Measurements from ENCODE around the gene GAGE12J. TPM values are rescaled to one million over a fixed set of nuclear protein-coding genes. Genes with fewer than 3 reads are reported as not detected.
"Not testable (repeated sequence)": the region's sequence is repeated elsewhere in the genome, so short reads cannot be mapped to it uniquely, and the experiment has no call there.

Gene GAGE12J
- total RNA-seq, 1 experiment from 2014 or later, result not detected

DNA sequence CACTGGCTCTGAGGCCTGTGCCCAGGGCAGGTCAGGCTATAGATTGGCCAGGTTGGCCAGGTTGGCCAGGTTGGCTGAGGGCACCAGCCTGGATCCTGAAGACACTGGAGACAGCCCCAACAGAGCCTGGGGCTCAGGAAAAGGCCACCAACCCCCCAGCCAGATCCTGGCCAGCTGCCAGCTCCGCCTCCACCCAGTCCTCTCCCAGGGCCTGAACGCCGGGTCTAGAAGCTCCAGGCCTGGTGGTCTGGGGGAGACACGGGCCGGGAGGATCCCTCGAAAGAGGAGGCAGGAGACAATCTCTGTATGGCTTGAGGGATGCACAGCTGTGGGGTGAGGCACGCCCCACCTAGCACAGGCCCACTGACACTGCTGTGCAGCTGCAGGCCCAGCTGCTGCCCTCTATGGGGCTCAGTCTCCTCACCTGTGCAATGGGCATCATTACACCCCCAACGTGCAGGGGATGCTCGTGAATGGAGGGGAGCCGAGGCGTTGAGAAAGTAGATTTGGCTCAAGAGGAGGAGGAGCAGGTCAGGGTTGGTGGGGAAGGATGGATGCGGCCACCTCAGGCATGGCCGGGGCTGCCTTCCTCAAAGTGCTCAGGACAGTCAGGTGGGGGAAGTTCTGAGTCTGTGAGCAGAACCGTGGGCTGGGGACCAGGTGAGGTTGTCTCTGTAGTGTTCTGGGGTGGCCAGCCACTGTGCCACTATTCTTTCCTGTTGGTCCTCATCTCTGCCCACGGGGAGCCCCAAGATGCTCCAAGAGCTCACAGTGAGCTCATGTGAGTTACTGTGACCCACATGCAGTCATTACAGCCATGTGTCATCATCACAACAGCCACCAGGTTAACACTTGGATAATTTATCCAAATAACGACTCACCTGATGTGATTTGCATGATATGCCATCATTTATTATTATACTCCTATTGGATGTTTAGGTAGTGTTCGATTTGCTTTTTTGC lies 29.2 kb upstream of the GAGE12J start:
- Histone ChIP-seq H3K27me3 (ENCODE audit: control insufficient read depth, insufficient read depth, low read length) (no peaks in the 10 kb centered on the region), H3K4me3 (ENCODE audit: insufficient read depth, low read depth, low read length) (no peak overlapping the region), H3K36me3 (replicated peaks; ENCODE audit: control insufficient read depth, insufficient read depth, low read length) (no peaks in the 10 kb centered on the region)
- DNase-seq, result no peak

DNA sequence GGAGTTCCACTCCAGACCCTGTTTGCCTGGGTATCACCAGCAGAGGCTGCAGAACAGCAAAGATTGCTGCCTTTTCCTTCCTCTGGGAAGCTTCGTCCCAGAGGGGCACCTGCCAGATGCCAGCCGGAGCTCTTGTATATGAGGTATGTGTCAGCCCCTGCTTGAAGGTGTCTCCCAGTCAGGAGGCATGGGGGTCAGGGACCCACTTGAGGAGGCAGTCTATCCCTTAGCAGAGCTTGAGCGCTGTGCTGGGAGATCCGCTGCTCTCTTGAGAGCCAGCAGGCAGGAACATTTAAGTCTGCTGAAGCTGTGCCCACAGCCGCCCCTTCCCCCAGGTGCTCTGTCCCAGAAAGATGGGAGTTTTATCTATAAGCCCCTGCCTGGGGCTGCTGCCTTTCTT lies 22.5 kb upstream of the GAGE12J start:
- DNase-seq; H3K4me3 ChIP-seq (ENCODE audit: insufficient read depth, low read depth, low read length); H3K27me3 ChIP-seq (ENCODE audit: control insufficient read depth, insufficient read depth, low read length); H3K36me3 ChIP-seq (replicated peaks; ENCODE audit: control insufficient read depth, insufficient read depth, low read length): not testable (repeated sequence)

DNA sequence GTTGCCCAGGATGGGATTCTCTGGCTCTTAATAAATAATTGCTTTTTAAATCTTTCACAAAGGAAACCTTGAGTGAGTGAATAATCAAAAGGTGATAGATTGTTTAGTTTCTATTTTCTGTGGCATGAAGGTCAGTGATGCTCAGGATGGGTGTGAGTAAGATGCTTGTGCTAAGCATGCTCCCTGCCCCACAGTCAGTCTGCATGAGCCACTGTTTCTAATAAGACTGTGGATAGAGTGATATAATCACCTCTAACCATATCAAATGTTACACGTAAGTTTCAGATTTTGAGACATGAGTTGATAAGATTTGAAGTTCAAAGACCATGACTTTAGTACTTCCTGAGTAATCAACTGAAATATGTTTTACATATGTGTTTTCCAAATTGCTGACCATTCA lies 21.1 kb upstream of the GAGE12J start:
- Histone ChIP-seq H3K36me3 (replicated peaks; ENCODE audit: control insufficient read depth, insufficient read depth, low read length) (no peaks in the 10 kb centered on the region), H3K27me3 (ENCODE audit: control insufficient read depth, insufficient read depth, low read length) (no peaks in the 10 kb centered on the region), H3K4me3 (ENCODE audit: insufficient read depth, low read depth, low read length) (no peak overlapping the region)
- DNase-seq, result no peak

DNA sequence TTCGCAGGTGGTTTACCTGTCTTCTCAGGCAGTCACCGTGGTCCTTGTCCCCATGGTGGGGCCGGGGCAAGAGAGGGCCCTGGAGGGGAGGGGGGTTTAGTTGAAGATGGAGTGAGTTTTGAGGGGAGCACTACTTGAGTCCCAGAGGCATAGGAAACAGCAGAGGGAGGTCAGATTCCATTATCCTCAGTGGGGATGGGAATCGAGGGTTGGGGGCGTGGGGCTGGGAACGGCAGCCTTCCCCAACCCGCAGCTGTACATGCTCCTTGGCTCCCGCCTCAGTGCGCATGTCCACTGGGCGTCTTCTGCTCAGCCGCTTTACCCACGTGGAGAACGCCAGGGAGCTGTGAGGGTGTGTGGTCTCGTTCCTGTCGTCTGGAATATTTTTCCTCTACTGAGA lies 18.5 kb upstream of the GAGE12J start, which contains the start of gene GAGE10:
Gene GAGE10 (plus strand): TSS at position 301 of the 400 bp plus-strand sequence. CDS start 1,214 bp downstream, outside the sequence.
- no peaks in the 10 kb centered on the region for H3K36me3 ChIP-seq (replicated peaks; ENCODE audit: control insufficient read depth, insufficient read depth, low read length)
- no peak for DNase-seq

DNA sequence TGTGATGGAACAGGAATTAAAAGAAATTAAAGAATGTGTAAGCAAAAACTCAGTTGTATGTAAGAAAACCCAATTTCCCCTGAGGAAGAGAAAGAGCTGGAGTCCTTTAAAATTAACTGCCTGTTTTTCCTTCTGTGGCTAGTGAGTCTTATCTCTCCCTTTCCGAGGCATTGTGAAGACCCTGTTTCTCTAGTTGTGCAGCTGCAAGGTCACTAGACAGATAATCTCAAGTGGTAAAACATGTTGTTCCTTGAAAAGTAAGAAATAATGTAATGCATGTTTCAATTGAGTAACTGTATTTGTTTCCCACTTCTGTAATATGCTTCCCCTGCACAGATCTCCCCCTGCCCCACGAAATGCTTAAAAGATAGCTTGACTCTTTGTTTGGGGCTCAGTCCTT lies 14.1 kb upstream of the GAGE12J start:
- H3K4me3 ChIP-seq (ENCODE audit: insufficient read depth, low read depth, low read length); H3K27me3 ChIP-seq (ENCODE audit: control insufficient read depth, insufficient read depth, low read length); H3K36me3 ChIP-seq (replicated peaks; ENCODE audit: control insufficient read depth, insufficient read depth, low read length); DNase-seq: not testable (repeated sequence)

More for the DNA sequence above, 18.5 kb upstream of the GAGE12J start, which contains the start of gene GAGE10:
- Histone ChIP-seq H3K4me3 (ENCODE audit: insufficient read depth, low read depth, low read length) (no peak within 1 kb of the TSS), H3K27me3 (ENCODE audit: control insufficient read depth, insufficient read depth, low read length) (no peaks in the 10 kb centered on the region)

DNA sequence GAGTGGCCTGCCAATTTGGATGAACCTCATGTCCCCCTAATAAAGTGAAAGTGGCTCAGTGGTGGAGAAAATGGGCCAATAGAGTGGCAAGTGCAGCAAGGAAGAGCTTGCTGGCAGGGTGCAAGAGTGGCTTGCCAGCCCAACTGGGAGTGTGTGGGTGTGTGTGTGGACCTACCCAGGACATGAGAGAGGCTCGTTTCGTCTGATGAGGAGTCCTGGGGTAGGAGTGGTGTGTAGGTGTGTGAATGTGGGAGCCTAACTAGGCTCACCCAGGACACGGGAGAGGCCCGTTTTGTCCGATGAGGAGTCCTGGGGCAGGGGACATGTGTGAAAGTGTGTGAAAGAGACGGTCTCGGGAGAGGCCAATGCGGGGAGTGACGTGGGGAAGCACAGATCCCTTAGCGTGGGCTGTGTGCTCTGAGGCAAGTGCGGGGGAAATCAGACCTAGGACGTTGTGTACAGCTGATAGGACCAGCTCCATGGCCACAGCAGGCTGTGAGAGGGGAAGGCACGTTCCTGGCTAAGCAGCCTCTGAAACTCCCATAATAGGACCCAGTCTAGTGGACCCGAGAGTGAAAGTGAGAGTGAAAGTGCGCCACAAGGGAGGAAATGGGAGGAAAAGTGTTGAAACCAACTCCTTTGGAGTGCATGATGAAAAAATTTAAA lies 13.1 kb upstream of the GAGE12J start:
- no peaks in the 10 kb centered on the region for H3K27me3 ChIP-seq (ENCODE audit: control insufficient read depth, insufficient read depth, low read length)
- no peaks in the 10 kb centered on the region for H3K36me3 ChIP-seq (replicated peaks; ENCODE audit: control insufficient read depth, insufficient read depth, low read length)
- no peak for DNase-seq
- no peak overlapping the region for H3K4me3 ChIP-seq (ENCODE audit: insufficient read depth, low read depth, low read length)

DNA sequence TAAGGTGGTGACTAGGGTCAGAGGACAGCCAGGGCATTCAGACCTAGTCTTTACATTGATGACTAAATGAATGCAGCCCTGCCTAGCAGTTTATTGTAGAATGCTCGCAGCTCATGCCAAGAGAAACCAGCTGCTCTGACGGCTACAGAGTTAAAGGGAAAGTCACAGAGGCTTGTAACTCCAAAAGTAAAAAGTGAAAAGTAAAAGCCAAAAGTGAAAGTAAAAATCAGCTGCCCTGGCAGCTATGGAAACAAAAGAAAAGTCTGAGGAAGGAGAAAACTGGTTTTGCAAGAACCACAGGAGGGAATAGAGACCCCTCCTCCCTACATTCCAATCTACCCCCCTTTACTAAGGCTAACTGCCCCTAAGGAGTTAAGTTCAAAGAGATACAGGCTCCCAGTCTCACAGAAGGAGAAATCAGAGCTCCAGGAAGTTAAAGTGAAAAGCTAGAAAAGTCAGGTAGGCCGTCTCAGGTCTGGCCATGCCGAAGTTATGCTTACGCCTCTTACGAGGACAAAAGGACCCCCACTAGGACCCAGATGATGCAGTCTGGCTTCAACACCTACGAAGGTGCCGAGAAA lies 12.3 kb upstream of the GAGE12J start:
- no peak for DNase-seq
- no peaks in the 10 kb centered on the region for H3K36me3 ChIP-seq (replicated peaks; ENCODE audit: control insufficient read depth, insufficient read depth, low read length)
- no peak overlapping the region for H3K4me3 ChIP-seq (ENCODE audit: insufficient read depth, low read depth, low read length)
- no peaks in the 10 kb centered on the region for H3K27me3 ChIP-seq (ENCODE audit: control insufficient read depth, insufficient read depth, low read length)

DNA sequence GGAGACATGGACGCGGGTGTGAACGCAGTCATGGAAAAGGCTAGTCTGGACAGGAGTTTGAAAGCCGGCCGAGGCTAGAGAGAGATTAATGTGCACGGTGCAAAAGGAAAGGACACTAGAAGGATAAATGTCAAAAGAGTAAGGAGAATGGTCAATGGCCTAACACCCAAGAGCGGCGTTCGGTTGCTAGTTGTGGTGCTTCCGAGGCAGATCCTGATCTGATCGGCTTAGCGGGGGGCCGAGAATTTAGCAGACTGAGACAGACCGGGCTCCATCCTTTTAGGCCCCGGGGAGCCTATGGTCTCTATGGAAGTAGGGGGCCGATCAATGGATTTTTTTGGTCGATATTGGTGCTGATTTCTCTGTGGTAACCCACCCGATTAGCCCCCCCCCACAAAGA lies 11.5 kb upstream of the GAGE12J start:
- no peak overlapping the region for H3K4me3 ChIP-seq (ENCODE audit: insufficient read depth, low read depth, low read length)
- H3K27me3 ChIP-seq (ENCODE audit: control insufficient read depth, insufficient read depth, low read length), result no peaks in the 10 kb centered on the region
- DNase-seq, result no peak
- no peaks in the 10 kb centered on the region for H3K36me3 ChIP-seq (replicated peaks; ENCODE audit: control insufficient read depth, insufficient read depth, low read length)

DNA sequence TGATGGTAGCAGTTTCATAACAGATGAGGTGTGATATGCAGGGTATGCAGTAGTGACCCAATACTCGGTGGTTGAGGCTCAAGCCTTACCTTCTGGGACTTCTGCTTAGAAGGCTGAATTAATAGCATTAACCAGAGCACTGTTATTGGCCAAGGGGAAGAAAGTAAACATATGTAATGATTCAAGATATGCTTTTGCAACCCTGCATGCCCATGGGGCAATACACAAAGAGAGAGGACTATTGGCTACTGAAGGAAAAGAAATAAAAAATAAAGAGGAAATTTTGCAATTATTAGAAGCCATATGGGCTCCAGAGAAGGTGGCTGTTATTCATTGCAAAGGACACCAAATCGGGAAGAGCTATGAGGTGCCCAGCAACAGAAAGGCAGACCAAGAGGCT lies 9.7 kb upstream of the GAGE12J start:
- H3K36me3 ChIP-seq (replicated peaks; ENCODE audit: control insufficient read depth, insufficient read depth, low read length), result no peaks in the 10 kb centered on the region
- H3K4me3 ChIP-seq (ENCODE audit: insufficient read depth, low read depth, low read length), result no peak overlapping the region
- no peak for DNase-seq
- no peaks in the 10 kb centered on the region for H3K27me3 ChIP-seq (ENCODE audit: control insufficient read depth, insufficient read depth, low read length)

DNA sequence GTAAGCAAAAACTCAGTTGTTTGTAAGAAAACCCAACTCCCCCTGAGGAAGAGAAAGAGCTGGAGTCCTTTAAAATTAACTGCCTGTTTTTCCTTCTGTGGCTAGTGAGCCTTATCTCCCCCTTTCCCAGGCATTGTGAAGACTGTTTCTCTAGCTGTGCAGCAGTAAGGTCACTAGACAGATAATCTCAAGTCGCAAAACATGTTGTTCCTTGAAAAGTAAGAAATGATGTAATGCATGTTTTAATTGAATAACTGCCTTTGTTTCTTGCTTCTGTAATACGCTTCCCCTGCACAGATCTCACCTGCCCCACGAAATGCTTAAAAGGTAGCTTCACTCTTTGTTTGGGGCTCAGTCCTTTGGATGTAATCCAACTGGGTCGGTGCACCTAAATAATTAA lies 5.8 kb upstream of the GAGE12J start:
- H3K4me3 ChIP-seq (ENCODE audit: insufficient read depth, low read depth, low read length), result no peak overlapping the region
- H3K27me3 ChIP-seq (ENCODE audit: control insufficient read depth, insufficient read depth, low read length), result no peaks in the 10 kb centered on the region
- H3K36me3 ChIP-seq (replicated peaks; ENCODE audit: control insufficient read depth, insufficient read depth, low read length), result no peaks in the 10 kb centered on the region
- no peak for DNase-seq

DNA sequence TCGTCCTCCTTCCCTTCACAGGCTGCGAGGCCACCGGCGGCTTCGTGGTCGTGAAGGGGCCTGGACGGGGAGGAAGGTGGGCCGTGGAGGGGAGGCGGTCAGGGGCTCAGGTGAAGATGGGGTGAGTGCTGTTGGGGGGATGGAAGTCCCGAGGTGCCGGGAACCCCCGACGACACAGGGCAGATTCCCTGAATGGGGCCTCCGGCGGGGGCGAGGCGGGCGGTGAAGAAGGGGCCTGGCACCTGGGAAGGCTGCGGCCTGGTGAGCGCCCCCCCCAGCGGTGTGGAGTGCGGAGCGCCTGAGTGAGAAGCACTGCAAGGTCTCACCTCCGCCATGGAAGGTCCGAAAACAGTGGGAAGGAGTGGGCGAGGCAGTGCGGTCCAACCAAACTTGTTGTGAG lies 429 bp downstream of the GAGE12J start:
- H3K4me3 ChIP-seq (ENCODE audit: insufficient read depth, low read depth, low read length); H3K36me3 ChIP-seq (replicated peaks; ENCODE audit: control insufficient read depth, insufficient read depth, low read length); DNase-seq; H3K27me3 ChIP-seq (ENCODE audit: control insufficient read depth, insufficient read depth, low read length): not testable (repeated sequence)

DNA sequence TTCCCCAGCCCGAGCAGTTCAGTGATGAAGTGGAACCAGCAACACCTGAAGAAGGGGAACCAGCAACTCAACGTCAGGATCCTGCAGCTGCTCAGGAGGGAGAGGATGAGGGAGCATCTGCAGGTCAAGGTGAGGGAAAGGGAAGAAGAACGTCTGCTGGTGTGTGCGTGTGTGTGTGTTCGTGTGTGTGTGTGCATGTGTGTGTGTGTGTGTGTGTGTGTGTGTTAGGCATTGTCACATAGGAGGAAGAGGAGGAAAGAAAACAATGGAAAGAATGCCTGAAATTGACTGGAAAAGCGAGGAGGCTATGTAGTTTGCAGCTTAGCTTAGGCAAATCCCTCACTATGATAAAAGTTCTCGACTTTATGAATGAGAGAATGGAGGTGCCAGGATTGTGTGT lies 1.9 kb downstream of the GAGE12J start:
- not testable (repeated sequence) for H3K36me3 ChIP-seq (replicated peaks; ENCODE audit: control insufficient read depth, insufficient read depth, low read length); DNase-seq; H3K4me3 ChIP-seq (ENCODE audit: insufficient read depth, low read depth, low read length); H3K27me3 ChIP-seq (ENCODE audit: control insufficient read depth, insufficient read depth, low read length)

DNA sequence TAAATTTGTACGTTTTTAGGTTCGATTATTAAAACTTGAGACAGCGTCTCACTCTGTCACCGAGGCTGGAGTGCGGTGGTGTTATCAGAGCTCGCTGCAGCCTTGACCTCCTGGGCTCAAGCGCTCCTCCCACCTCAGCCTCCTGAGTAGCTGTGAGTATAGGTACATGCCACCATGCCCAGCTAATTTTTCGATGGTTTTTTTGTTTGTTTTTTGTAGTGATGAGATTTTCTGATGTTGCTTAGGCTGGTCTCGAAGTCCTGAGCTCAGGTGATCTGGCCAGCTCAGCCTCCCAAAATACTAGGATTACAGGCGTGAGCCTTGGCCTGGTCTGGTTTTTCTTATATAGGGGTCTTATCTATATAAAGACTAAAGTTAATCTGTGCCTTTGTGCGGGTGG lies 8.6 kb downstream of the GAGE12J start:
- not testable (repeated sequence) for H3K4me3 ChIP-seq (ENCODE audit: insufficient read depth, low read depth, low read length); H3K36me3 ChIP-seq (replicated peaks; ENCODE audit: control insufficient read depth, insufficient read depth, low read length); DNase-seq; H3K27me3 ChIP-seq (ENCODE audit: control insufficient read depth, insufficient read depth, low read length)

DNA sequence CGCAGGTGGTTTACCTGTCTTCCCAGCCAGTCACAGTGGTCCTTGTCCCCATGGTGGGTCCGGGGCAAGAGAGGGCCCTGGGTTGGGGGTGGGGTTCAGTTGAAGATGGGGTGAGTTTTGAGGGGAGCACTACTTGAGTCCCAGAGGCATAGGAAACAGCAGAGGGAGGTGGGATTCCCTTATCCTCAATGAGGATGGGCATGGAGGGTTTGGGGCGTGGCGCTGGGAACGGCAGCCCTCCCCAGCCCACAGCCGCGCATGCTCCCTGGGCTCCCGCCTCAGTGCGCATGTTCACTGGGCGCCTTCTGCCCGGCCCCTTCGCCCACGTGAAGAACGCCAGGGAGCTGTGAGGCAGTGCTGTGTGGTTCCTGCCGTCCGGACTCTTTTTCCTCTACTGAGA lies 9.4 kb downstream of the GAGE12J start, which contains the start of gene GAGE13:
Gene GAGE13 (plus strand): TSS at position 301 of the 400 bp plus-strand sequence. CDS start 1,156 bp downstream, outside the sequence.
- H3K36me3 ChIP-seq (replicated peaks; ENCODE audit: control insufficient read depth, insufficient read depth, low read length); DNase-seq; H3K27me3 ChIP-seq (ENCODE audit: control insufficient read depth, insufficient read depth, low read length); H3K4me3 ChIP-seq (ENCODE audit: insufficient read depth, low read depth, low read length): not testable (repeated sequence)

DNA sequence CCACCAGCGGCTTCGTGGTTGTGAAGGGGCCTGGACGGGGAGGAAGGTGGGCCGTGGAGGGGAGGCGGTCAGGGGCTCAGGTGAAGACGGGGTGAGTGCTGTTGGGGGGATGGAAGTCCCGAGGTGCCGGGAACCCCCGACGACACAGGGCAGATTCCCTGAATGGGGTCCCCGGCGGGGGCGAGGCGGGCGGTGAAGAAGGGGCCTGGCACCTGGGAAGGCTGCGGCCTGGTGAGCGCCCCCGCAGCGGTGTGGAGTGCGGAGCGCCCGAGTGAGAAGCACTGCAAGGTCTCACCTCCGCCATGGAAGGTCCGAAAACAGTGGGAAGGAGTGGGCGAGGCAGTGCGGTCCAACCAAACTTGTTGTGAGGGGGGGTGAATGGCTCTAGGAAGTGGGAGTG lies 10.0 kb downstream of the GAGE12J start:
- not testable (repeated sequence) for H3K27me3 ChIP-seq (ENCODE audit: control insufficient read depth, insufficient read depth, low read length); H3K36me3 ChIP-seq (replicated peaks; ENCODE audit: control insufficient read depth, insufficient read depth, low read length); DNase-seq; H3K4me3 ChIP-seq (ENCODE audit: insufficient read depth, low read depth, low read length)

All from H7 (cell line).